Globus pallidus (tissue), 1 donor: Measurements from ENCODE around the gene RNF32.
"Not testable (repeated sequence)": the region's sequence is repeated elsewhere in the genome, so short reads cannot be mapped to it uniquely, and the experiment has no call there.

ENCODE experiments used
- DNase-seq: peaks from one replicate; pipeline ENCODE4 v3.0.0-alpha.2; 2015; ENCODE audit warnings: low spot score

The RNF32 gene

DNA sequence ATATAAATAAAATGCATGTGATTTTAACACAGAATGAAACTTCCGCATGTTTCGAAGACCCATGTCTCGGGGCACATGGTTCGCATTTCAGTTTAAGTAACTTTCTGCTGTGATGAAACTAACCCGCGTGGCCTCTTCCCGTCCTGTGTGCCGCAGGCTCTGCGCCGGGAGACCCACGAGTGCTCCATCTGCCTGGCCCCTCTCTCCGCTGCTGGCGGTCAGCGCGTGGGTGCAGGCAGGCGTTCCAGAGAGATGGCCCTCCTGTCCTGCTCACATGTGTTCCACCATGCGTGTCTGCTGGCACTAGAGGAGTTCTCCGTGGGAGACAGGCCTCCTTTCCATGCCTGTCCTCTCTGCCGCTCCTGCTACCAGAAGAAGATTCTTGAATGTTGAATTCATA, 35.7 kb downstream of the RNF32 start:
- DNase-seq: no peak

DNA sequence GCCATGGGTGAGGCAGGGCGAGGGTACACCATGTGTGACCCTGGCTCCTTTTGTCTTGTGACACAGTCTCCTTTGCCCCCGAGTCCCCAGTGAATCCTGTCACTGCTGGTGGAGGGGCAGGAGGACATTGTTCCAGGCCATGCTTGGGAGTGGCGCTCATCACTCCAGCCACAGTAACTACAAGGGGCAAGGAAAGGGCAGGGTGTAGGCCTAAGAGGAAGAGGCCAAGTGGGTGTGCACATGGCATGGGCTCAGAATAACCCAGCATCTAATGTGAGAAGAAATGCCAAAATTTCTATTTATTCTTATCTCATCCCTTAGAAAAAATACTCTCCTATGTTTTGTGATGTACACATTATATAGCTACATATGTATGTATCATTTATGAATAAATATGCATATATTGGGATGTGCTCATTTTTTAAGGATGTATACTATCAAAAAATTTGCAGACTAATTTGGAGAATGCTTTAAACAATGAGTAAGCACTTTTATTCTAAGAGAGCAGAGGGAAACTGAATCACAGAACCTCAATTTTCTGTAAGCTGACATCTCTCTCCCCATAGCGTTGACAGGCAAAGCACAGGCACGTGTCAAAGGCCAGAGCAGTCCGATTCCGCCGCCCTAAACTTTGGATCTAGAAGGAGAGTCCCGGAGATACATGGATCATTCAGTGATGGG, 36.9 kb downstream of the RNF32 start:
- no peak for DNase-seq

GRCh38 chr7:156680281-156680680, 39.7 kb downstream of the RNF32 start:
- no peak for DNase-seq

DNA sequence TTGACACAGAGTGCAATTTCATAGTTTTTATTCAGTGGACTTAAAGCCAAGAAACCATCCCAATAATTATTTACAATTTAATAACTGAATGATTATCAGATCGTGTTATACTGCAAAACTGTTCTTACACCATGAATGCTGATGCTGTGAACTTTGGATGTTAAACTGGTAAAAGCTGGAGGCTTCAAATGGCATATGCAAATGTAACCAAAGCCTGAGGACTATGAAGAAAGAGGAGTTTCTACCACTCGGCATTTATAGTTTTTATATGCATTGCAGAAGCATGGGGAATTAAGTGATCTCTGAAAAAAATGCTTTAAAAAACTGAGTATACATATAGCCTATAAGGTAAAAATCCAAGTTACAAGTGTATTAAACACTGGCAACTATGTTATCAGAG, 42.4 kb downstream of the RNF32 start:
- no peak for DNase-seq

DNA sequence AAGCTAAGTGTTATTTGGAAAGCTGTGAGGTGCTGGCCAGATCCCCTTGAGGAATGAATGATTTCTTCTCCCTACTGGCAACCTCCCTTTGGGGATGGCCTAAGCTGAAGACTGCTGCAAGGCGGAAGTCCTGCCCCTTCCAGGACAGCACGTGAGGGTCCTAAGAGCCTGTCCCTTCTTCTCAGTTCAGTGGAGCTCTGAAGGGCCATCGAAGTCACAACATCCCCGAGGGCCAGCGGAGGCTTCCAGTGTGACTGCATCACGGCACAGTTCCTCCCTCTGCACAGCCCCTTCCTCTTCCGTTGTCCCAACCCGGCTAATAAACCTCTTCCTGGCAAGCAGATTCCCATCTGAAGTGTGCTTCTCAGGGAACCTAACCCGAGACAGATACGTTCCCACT, 43.7 kb downstream of the RNF32 start:
- DNase-seq: no peak

GRCh38 chr7:156684661-156685060, 44.1 kb downstream of the RNF32 start:
- no peak for DNase-seq

GRCh38 chr7:156691764-156692163, 51.2 kb downstream of the RNF32 start:
- no peak for DNase-seq

DNA sequence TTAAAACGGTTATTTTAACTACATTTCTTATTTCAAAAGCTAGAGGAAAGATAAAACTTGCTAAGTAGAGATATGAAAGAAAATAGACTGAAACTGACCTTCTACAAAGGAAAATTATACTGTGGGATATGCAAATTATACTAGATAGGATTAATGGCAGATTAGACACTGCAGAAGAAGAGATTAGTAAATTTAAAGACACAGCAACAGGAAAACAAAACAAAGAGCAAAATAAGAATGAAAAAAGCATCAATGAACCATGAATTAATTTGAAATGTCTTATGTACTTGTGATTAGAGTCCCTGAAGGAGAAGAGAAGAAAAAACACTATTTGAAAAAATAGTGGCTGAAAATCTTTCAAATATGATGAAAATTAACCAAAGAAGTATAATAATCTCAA, 52.3 kb downstream of the RNF32 start:
- DNase-seq: no peak

- DNase-seq: no peak
Measured at GRCh38 chr7:156693627-156694026, 53.1 kb downstream of the RNF32 start.

GRCh38 chr7:156697283-156697682, 56.7 kb downstream of the RNF32 start:
- not testable (repeated sequence) for DNase-seq

DNA sequence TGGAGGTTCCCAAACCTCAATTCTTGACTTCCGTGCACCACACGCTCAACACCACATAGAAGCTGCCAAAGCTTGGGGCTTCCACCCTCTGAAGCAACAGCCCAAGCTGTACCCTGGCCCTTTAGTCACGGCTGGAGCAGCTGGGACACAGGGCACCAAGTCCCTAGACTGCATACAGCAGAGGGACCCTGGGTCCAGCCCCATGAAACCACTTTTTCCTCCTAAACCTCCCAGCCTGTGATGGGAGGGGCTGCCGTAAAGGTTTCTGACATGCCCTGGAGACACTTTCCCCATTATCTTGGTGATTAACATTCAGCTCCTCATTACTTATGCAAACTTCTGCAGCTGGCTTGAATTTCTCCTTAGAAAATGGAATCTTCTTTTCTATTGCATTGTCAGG, 57.9 kb downstream of the RNF32 start:
- DNase-seq: not testable (repeated sequence)

GRCh38 chr7:156701787-156702186, 61.2 kb downstream of the RNF32 start:
- DNase-seq: not testable (repeated sequence)

DNA sequence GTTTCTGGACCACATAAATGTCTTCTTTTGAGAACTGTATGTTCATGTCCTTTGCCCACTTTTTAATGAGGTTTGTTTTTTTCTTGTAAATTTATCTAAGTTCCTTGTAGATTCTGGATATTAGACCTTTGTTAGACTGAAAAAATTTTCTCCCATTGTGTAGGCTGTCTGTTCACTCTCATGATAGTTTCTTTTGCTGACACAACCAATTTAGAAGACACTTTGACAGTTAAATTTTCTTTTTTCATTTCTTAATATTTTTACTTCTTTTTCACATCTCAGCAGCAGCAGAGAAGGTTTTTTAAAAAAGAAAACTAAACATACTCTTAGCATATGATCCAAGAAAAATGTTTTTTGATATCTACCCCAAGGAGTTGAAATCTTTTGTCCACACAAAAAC, 61.8 kb downstream of the RNF32 start:
- DNase-seq: no peak

GRCh38 chr7:156703209-156703608, 62.6 kb downstream of the RNF32 start:
- DNase-seq: peak; percentile 1

DNA sequence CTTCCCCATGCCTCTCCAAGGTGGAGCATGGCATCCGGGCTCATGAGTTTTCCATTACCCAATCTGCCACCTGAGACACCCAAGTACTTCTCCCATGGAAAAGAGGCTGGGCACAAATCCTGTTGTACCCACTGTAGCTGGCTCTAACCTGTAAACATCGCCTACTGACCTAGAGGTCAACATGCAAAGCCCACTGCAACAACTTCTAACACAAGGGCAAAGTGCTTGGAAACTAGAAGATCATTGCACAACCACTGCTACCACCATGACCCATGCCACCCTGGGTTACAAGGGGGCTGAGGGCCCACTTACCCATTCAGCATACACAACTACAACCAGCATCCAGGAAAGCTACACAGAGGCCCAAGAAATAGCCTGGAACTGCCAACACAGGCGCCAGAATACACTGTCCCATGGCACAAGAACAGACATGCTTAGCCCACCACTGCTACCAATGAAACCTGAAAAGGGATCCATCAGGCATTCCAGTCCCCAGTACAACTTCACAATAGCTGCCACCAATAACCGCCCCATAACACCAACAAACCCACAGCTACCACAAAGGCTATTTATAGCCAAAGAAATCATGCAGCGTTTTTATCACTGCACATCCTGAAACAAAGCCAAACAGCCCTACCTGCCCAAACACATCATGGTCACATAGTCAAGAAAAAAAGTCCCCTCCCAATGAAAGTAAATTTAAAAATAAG, 63.4 kb downstream of the RNF32 start:
- DNase-seq: no peak

DNA sequence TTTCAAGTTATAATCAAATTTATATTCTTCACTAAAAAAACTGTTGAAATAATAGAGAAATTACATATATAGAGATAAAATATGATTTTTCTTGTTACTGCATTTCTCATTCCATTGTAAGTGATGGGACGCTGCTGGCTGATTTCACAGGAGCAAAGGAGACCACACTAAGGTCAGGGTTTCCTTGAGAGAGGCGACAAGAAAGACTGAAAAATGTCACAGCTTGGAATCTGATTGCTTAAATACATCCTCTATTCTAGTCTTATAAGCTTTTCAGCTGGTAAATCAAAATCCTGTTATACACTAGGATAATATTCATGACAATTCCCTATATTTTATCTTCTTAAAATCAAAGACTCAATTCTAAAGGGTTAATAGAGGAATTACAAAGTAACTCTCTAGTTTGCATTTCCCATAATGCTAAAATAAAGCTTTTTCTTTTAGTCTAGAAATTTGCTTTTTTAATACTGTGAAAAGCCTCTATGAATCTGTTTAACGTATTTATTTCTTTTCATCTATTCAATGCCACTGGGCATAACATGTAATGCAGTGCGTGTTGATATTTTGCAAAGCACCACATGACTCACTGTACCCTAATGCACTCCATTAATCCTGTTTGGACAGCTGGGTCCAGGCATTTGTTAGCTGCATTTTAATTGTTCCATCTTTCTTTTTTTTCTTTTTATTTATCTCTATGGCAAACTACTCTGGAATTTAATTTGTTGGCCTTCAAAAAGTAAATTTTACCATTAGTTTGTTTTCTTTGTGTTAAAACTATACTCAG, 81.7 kb downstream of the RNF32 start:
- no peak for DNase-seq

DNA sequence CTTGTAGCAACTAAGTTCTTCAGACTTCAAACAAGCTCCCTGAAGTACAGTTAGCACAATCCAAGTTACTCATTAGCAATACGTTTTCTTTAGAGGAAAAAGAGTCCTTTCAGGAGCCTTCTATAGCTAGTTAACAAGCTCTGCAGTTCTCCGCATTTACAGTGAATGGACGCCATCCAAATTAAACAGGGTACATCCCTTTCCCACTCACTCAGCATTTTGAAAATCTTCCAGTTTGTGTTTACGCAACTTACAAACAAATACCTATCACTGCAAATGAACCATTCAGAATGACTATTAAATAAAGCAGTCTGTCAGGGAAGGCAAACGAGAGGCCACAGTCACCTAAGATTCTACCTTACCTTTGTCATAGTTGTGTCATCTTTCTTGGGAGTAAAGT, 84.5 kb downstream of the RNF32 start:
- no peak for DNase-seq

GRCh38 chr7:156725936-156726335, 85.4 kb downstream of the RNF32 start:
- no peak for DNase-seq
